HUES6 (cell line): ENCODE measurements around the gene MAPRE2.
A peak's percentile ranks its signal among the peaks of the same experiment; 100 is the strongest.

Experiments used
- H3K27ac ChIP-seq: 2 replicates; pipeline ENCODE4 v1.7.0; 2013; ENCODE audit warnings: low read depth, mild to moderate bottlenecking, low read length, inconsistent platforms
- H3K27me3 ChIP-seq: 2 replicates; pipeline ENCODE4 v1.6.1; 2013; ENCODE audit warnings: low read length; ENCODE audit not compliant: control insufficient read depth, insufficient read depth
- H3K36me3 ChIP-seq: 2 replicates; pipeline ENCODE4 v1.6.1; 2013; ENCODE audit warnings: low read length; ENCODE audit not compliant: control insufficient read depth, insufficient read depth
- H3K4me1 ChIP-seq: 2 replicates; pipeline ENCODE4 v1.6.1; 2013; ENCODE audit warnings: low read length; ENCODE audit not compliant: control insufficient read depth, insufficient read depth
- H3K4me3 ChIP-seq: 2 replicates; pipeline ENCODE4 v1.5.1; 2013; ENCODE audit warnings: low read depth, low read length
- H3K9ac ChIP-seq: one replicate; pipeline ENCODE4 v1.6.1; 2013; ENCODE audit warnings: mild to moderate bottlenecking, low read length
- H3K9me3 ChIP-seq: 2 replicates; pipeline ENCODE4 v1.6.1; 2013; ENCODE audit warnings: low read depth, low read length; ENCODE audit not compliant: control insufficient read depth, insufficient read depth

Gene MAPRE2

GRCh38 chr18:35038029-35038428 lies 3.2 kb upstream of the MAPRE2 start:
- peaks cover 15% of the 10 kb centered on the region for H3K4me1 ChIP-seq
- no peaks in the 10 kb centered on the region for H3K9me3 ChIP-seq

GRCh38 chr18:35038881-35039491 lies 2.2 kb upstream of the MAPRE2 start:
- H3K27ac ChIP-seq = no peak overlapping the region
- no peaks in the 10 kb centered on the region for H3K36me3 ChIP-seq
- no peak overlapping the region for H3K9ac ChIP-seq
- no peaks in the 10 kb centered on the region for H3K9me3 ChIP-seq
- peaks cover 20% of the 10 kb centered on the region for H3K4me1 ChIP-seq
- H3K27me3 ChIP-seq = no peaks in the 10 kb centered on the region
- no peak overlapping the region for H3K4me3 ChIP-seq

More at GRCh38 chr18:35038029-35038428, 3.2 kb upstream of the MAPRE2 start:
- no peak overlapping the region for H3K27ac ChIP-seq
- no peak overlapping the region for H3K4me3 ChIP-seq
- H3K27me3 ChIP-seq = no peaks in the 10 kb centered on the region
- no peak overlapping the region for H3K9ac ChIP-seq
- no peaks in the 10 kb centered on the region for H3K36me3 ChIP-seq

GRCh38 chr18:35040638-35040987 lies 600 bp upstream of the MAPRE2 start:
- no peaks in the 10 kb centered on the region for H3K36me3 ChIP-seq
- H3K9ac ChIP-seq = peak overlapping the region; percentile 61
- peaks cover 28% of the 10 kb centered on the region for H3K4me1 ChIP-seq
- H3K27ac ChIP-seq = peak overlapping the region; percentile 89
- H3K27me3 ChIP-seq = no peaks in the 10 kb centered on the region
- H3K9me3 ChIP-seq = no peaks in the 10 kb centered on the region
- H3K4me3 ChIP-seq = peak overlapping the region; percentile 79

- Histone ChIP-seq H3K9me3 (no peaks in the 10 kb centered on the region), H3K9ac (peak overlapping the region; percentile 72), H3K4me3 (peak overlapping the region; percentile 79), H3K27me3 (no peaks in the 10 kb centered on the region), H3K36me3 (no peaks in the 10 kb centered on the region), H3K27ac (no peak overlapping the region), H3K4me1 (peaks cover 33% of the 10 kb centered on the region)
Measured at GRCh38 chr18:35041815-35042387, 688 bp downstream of the MAPRE2 start.

GRCh38 chr18:35042389-35043071 lies 1.3 kb downstream of the MAPRE2 start:
- Histone ChIP-seq H3K4me3 (peak overlapping the region; percentile 79), H3K27ac (no peak overlapping the region), H3K4me1 (peaks cover 33% of the 10 kb centered on the region), H3K27me3 (no peaks in the 10 kb centered on the region), H3K36me3 (no peaks in the 10 kb centered on the region), H3K9ac (no peak overlapping the region), H3K9me3 (no peaks in the 10 kb centered on the region)

GRCh38 chr18:35043207-35043606 lies 2.0 kb downstream of the MAPRE2 start:
- H3K9me3 ChIP-seq = 0 out of 2 replicates have a peak, but pooled peaks cover 4% of the 10 kb centered on the region
- H3K27ac ChIP-seq = no peak overlapping the region
- peaks cover 33% of the 10 kb centered on the region for H3K4me1 ChIP-seq
- H3K27me3 ChIP-seq = no peaks in the 10 kb centered on the region
- no peak overlapping the region for H3K9ac ChIP-seq
- no peaks in the 10 kb centered on the region for H3K36me3 ChIP-seq
- H3K4me3 ChIP-seq = no peak overlapping the region; the same call in 1 of the 2 replicates

GRCh38 chr18:35045121-35045520 lies 3.9 kb downstream of the MAPRE2 start:
- Histone ChIP-seq H3K27me3 (no peaks in the 10 kb centered on the region), H3K27ac (no peak overlapping the region), H3K9me3 (0 out of 2 replicates have a peak, but pooled peaks cover 4% of the 10 kb centered on the region), H3K4me1 (peaks cover 34% of the 10 kb centered on the region), H3K4me3 (no peak overlapping the region), H3K9ac (no peak overlapping the region), H3K36me3 (no peaks in the 10 kb centered on the region)

- H3K4me1 ChIP-seq = peaks cover 37% of the 10 kb centered on the region
- no peak overlapping the region for H3K27ac ChIP-seq
- H3K9me3 ChIP-seq = 0 out of 2 replicates have a peak, but pooled peaks cover 4% of the 10 kb centered on the region
- H3K9ac ChIP-seq = no peak overlapping the region
- no peaks in the 10 kb centered on the region for H3K36me3 ChIP-seq
- no peaks in the 10 kb centered on the region for H3K27me3 ChIP-seq
- H3K4me3 ChIP-seq = no peak overlapping the region
Measured at GRCh38 chr18:35045806-35046205, 4.6 kb downstream of the MAPRE2 start.

- Histone ChIP-seq H3K27ac (no peak overlapping the region), H3K9ac (no peak overlapping the region), H3K4me1 (peaks cover 38% of the 10 kb centered on the region)
Measured at GRCh38 chr18:35047697-35048292, 6.6 kb downstream of the MAPRE2 start.

GRCh38 chr18:35049111-35050027 lies 8.2 kb downstream of the MAPRE2 start:
- no peak overlapping the region for H3K9ac ChIP-seq
- peaks cover 31% of the 10 kb centered on the region for H3K4me1 ChIP-seq
- H3K27ac ChIP-seq = no peak overlapping the region
- no peaks in the 10 kb centered on the region for H3K27me3 ChIP-seq
- no peak overlapping the region for H3K4me3 ChIP-seq
- H3K9me3 ChIP-seq = 0 out of 2 replicates have a peak, but pooled peaks cover 4% of the 10 kb centered on the region
- no peaks in the 10 kb centered on the region for H3K36me3 ChIP-seq

More at GRCh38 chr18:35047697-35048292, 6.6 kb downstream of the MAPRE2 start:
- 0 out of 2 replicates have a peak, but pooled peaks cover 4% of the 10 kb centered on the region for H3K9me3 ChIP-seq
- H3K4me3 ChIP-seq = no peak overlapping the region
- H3K27me3 ChIP-seq = no peaks in the 10 kb centered on the region
- H3K36me3 ChIP-seq = no peaks in the 10 kb centered on the region
